MM.1S (cell line): ENCODE measurements around the gene PCDHGA2.
"Not testable (repeated sequence)": the region's sequence is repeated elsewhere in the genome, so short reads cannot be mapped to it uniquely, and the experiment has no call there.

ENCODE experiments used
- CTCF ChIP-seq: fragments of 300-600 bp; sonication (generic); IDR thresholded peaks from 2 replicates; pipeline ENCODE4 v1.5.1; 2016; ENCODE audit warnings: antibody characterized with exemption, low read length, mixed read lengths
- EZH2 ChIP-seq: fragments of 300-600 bp; sonication (generic); optimal IDR thresholded peaks from 2 replicates; pipeline ENCODE3; 2017; ENCODE audit warnings: low read depth, mild to moderate bottlenecking, antibody characterized with exemption, low read length, mixed read lengths

GRCh38 chr5:141375444-141376155 lies 37.0 kb downstream of the PCDHGA2 start:
- not testable (repeated sequence) for TF ChIP-seq CTCF, EZH2
